ENCODE results near the gene STEAP1.
"Not testable (repeated sequence)": the region's sequence is repeated elsewhere in the genome, so short reads cannot be mapped to it uniquely, and the experiment has no call there.

Gene STEAP1

GRCh38 chr7:90169891-90170290 is 15.6 kb downstream of the STEAP1 start:
- in situ Hi-C loops (cut with MboI; ENCODE audit: low pct_unique_long_range_greater_than_20kb, low sequenced_read_pairs), result loop anchor here (25.0 kb wide), 1 partner anchor 267 kb away; no protein-coding TSS in a partner anchor
- no peak for DNase-seq

GRCh38 chr7:90172121-90172520 is 17.9 kb downstream of the STEAP1 start:
- no peak for DNase-seq
- in situ Hi-C loops (cut with MboI; ENCODE audit: low pct_unique_long_range_greater_than_20kb, low sequenced_read_pairs), result loop anchor here (25.0 kb wide), 1 partner anchor 265 kb away; no protein-coding TSS in a partner anchor

GRCh38 chr7:90172624-90173023 is 18.4 kb downstream of the STEAP1 start:
- in situ Hi-C loops (cut with MboI; ENCODE audit: low pct_unique_long_range_greater_than_20kb, low sequenced_read_pairs), result loop anchor here (25.0 kb wide), 1 partner anchor 265 kb away; no protein-coding TSS in a partner anchor

GRCh38 chr7:90173127-90173844 is 19.0 kb downstream of the STEAP1 start:
- in situ Hi-C loops (cut with MboI; ENCODE audit: low pct_unique_long_range_greater_than_20kb, low sequenced_read_pairs), result loop anchor here (25.0 kb wide), 1 partner anchor 264 kb away; no protein-coding TSS in a partner anchor

More at GRCh38 chr7:90172624-90173023, 18.4 kb downstream of the STEAP1 start:
- DNase-seq, result no peak

GRCh38 chr7:90175667-90176066 is 21.4 kb downstream of the STEAP1 start:
- in situ Hi-C loops (cut with MboI; ENCODE audit: low pct_unique_long_range_greater_than_20kb, low sequenced_read_pairs), result no loop called here
- DNase-seq, result no peak

More at GRCh38 chr7:90173127-90173844, 19.0 kb downstream of the STEAP1 start:
- DNase-seq, result no peak

- in situ Hi-C loops (cut with MboI; ENCODE audit: low pct_unique_long_range_greater_than_20kb, low sequenced_read_pairs), result no loop called here
Observed at GRCh38 chr7:90176195-90176594, 21.9 kb downstream of the STEAP1 start.

GRCh38 chr7:90178166-90178565 is 23.9 kb downstream of the STEAP1 start:
- DNase-seq, result no peak
- in situ Hi-C loops (cut with MboI; ENCODE audit: low pct_unique_long_range_greater_than_20kb, low sequenced_read_pairs), result no loop called here

More at GRCh38 chr7:90176195-90176594, 21.9 kb downstream of the STEAP1 start:
- DNase-seq, result no peak

GRCh38 chr7:90178679-90179278 is 24.5 kb downstream of the STEAP1 start:
- in situ Hi-C loops (cut with MboI; ENCODE audit: low pct_unique_long_range_greater_than_20kb, low sequenced_read_pairs), result no loop called here
- DNase-seq, result no peak

GRCh38 chr7:90180011-90180585 is 25.8 kb downstream of the STEAP1 start:
- DNase-seq, result no peak

GRCh38 chr7:90180649-90181048 is 26.4 kb downstream of the STEAP1 start:
- no peak for DNase-seq
- in situ Hi-C loops (cut with MboI; ENCODE audit: low pct_unique_long_range_greater_than_20kb, low sequenced_read_pairs), result no loop called here

More at GRCh38 chr7:90180011-90180585, 25.8 kb downstream of the STEAP1 start:
- in situ Hi-C loops (cut with MboI; ENCODE audit: low pct_unique_long_range_greater_than_20kb, low sequenced_read_pairs), result no loop called here

- no peak for DNase-seq
- in situ Hi-C loops (cut with MboI; ENCODE audit: low pct_unique_long_range_greater_than_20kb, low sequenced_read_pairs), result no loop called here
Observed at GRCh38 chr7:90181485-90181884, 27.2 kb downstream of the STEAP1 start.

GRCh38 chr7:90186290-90186689 is 32.0 kb downstream of the STEAP1 start:
- DNase-seq; in situ Hi-C loops (cut with MboI; ENCODE audit: low pct_unique_long_range_greater_than_20kb, low sequenced_read_pairs): not testable (repeated sequence)

GRCh38 chr7:90187507-90188050 is 33.3 kb downstream of the STEAP1 start:
- in situ Hi-C loops (cut with MboI; ENCODE audit: low pct_unique_long_range_greater_than_20kb, low sequenced_read_pairs), result no loop called here
- no peak for DNase-seq

GRCh38 chr7:90188281-90188680 is 34.0 kb downstream of the STEAP1 start:
- DNase-seq, result peak; percentile 49
- in situ Hi-C loops (cut with MboI; ENCODE audit: low pct_unique_long_range_greater_than_20kb, low sequenced_read_pairs), result no loop called here

GRCh38 chr7:90190995-90191394 is 36.7 kb downstream of the STEAP1 start:
- DNase-seq, result no peak
- in situ Hi-C loops (cut with MboI; ENCODE audit: low pct_unique_long_range_greater_than_20kb, low sequenced_read_pairs), result no loop called here

- in situ Hi-C loops (cut with MboI; ENCODE audit: low pct_unique_long_range_greater_than_20kb, low sequenced_read_pairs), result no loop called here
- DNase-seq, result no peak
Observed at GRCh38 chr7:90191648-90192047, 37.4 kb downstream of the STEAP1 start.

- in situ Hi-C loops (cut with MboI; ENCODE audit: low pct_unique_long_range_greater_than_20kb, low sequenced_read_pairs), result no loop called here
Observed at GRCh38 chr7:90192876-90193750, 38.8 kb downstream of the STEAP1 start.

GRCh38 chr7:90194911-90195809 is 40.9 kb downstream of the STEAP1 start:
- DNase-seq, result no peak
- in situ Hi-C loops (cut with MboI; ENCODE audit: low pct_unique_long_range_greater_than_20kb, low sequenced_read_pairs), result no loop called here

More at GRCh38 chr7:90192876-90193750, 38.8 kb downstream of the STEAP1 start:
- no peak for DNase-seq

Measured in KBM-7 (cell line).